NOMO-1 treated with dmso at 0.1 percent for 144 hours (cell line): ENCODE measurements around the gene DOC2A.

Experiments
- DNase-seq: peaks from one replicate; lab custom pipeline; 2025; ENCODE audit not compliant: unreplicated experiment; lab: John Stamatoyannopoulos, UW

Gene DOC2A

GRCh38 chr16:29990034-29990433 is 20.8 kb downstream of the DOC2A start:
- DNase-seq, result no peak

- DNase-seq, result no peak
These were observed 21.5 kb downstream of the DOC2A start for GRCh38 chr16:29989111-29989858.

- no peak for DNase-seq
These were observed 22.3 kb downstream of the DOC2A start for GRCh38 chr16:29988346-29989075.

- no peak for DNase-seq
These were observed 23.3 kb downstream of the DOC2A start for GRCh38 chr16:29987371-29988085.

GRCh38 chr16:29986931-29987330 is 23.9 kb downstream of the DOC2A start:
- no peak for DNase-seq

- DNase-seq, result no peak
These were observed 24.6 kb downstream of the DOC2A start for GRCh38 chr16:29986231-29986630.

- DNase-seq, result no peak
These were observed 25.5 kb downstream of the DOC2A start for GRCh38 chr16:29985271-29985811.

- no peak for DNase-seq
These were observed 26.1 kb downstream of the DOC2A start for GRCh38 chr16:29984764-29985147.

GRCh38 chr16:29984137-29984763 is 26.6 kb downstream of the DOC2A start:
- no peak for DNase-seq

- no peak for DNase-seq
These were observed 27.2 kb downstream of the DOC2A start for GRCh38 chr16:29983420-29984136.

GRCh38 chr16:29982560-29983419 is 28.0 kb downstream of the DOC2A start:
- DNase-seq, result no peak

GRCh38 chr16:29978564-29979270 is 32.1 kb downstream of the DOC2A start:
- DNase-seq, result no peak

GRCh38 chr16:29978081-29978480 is 32.7 kb downstream of the DOC2A start:
- no peak for DNase-seq

- no peak for DNase-seq
These were observed 33.6 kb downstream of the DOC2A start for GRCh38 chr16:29977063-29977825.

GRCh38 chr16:29975811-29976511 is 34.9 kb downstream of the DOC2A start:
- no peak for DNase-seq

GRCh38 chr16:29975134-29975538 is 35.7 kb downstream of the DOC2A start:
- DNase-seq, result no peak

- no peak for DNase-seq
These were observed 36.3 kb downstream of the DOC2A start for GRCh38 chr16:29974291-29975133.
